GM10266 (cell line): ENCODE measurements around the gene DNAI2.

ENCODE experiments used
- DNase-seq: peaks from one replicate; pipeline ENCODE4 v3.0.0; 2012; ENCODE audit errors: extremely low spot score
- CTCF ChIP-seq: IDR thresholded peaks from 2 replicates; pipeline ENCODE4 v1.5.1; 2012; ENCODE audit warnings: mild to moderate bottlenecking, low read depth; ENCODE audit not compliant: control insufficient read depth, insufficient read depth; ENCODE audit errors: missing control alignments

Gene DNAI2

GRCh38 chr17:74334393-74335039 lies 60.5 kb downstream of the DNAI2 start:
- no peak for TF ChIP-seq CTCF
- DNase-seq = no peak

- no peak for TF ChIP-seq CTCF
- no peak for DNase-seq
Observed at GRCh38 chr17:74335529-74336062, 61.6 kb downstream of the DNAI2 start.

- no peak for DNase-seq
- no peak for TF ChIP-seq CTCF
Observed at GRCh38 chr17:74336307-74336706, 62.3 kb downstream of the DNAI2 start.

GRCh38 chr17:74337834-74338500 lies 63.9 kb downstream of the DNAI2 start:
- no peak for TF ChIP-seq CTCF
- no peak for DNase-seq

- no peak for DNase-seq
- no peak for TF ChIP-seq CTCF
Observed at GRCh38 chr17:74339537-74340195, 65.6 kb downstream of the DNAI2 start.

GRCh38 chr17:74340470-74341023 lies 66.5 kb downstream of the DNAI2 start:
- TF ChIP-seq CTCF = no peak
- no peak for DNase-seq
